Keratinocyte (primary cell): ENCODE data around the gene ATMIN.

Experiments
- CTCF ChIP-seq, 3 experiments: IDR thresholded peaks in 1 of 3; conservative IDR thresholded peaks in 1 of 3; optimal IDR thresholded peaks in 1 of 3; 2 replicates in 2 of 3; 3 replicates in 1 of 3; pipeline versions ENCODE3 to v1.5.1; 2011; ENCODE audit warnings: low read length in 3 of 3, mild to moderate bottlenecking in 3 of 3, moderate library complexity in 2 of 3, control low read depth in 1 of 3, inconsistent platforms in 1 of 3; ENCODE audit not compliant: insufficient read depth in 2 of 3; ENCODE audit errors: extremely low read depth in 1 of 3
- EZH2 ChIP-seq: IDR thresholded peaks from one replicate; pipeline ENCODE4 v1.6.1; 2012; ENCODE audit warnings: inconsistent platforms, mild to moderate bottlenecking, low read length, moderate library complexity

GRCh38 chr16:80996688-80997138 lies 38.9 kb upstream of the ATMIN start:
- TF ChIP-seq CTCF (optimal IDR thresholded peaks at IDR 0.05 in 1 of 3, IDR thresholded peaks at IDR 0.05 in 1 of 3, conservative IDR thresholded peaks at IDR 0.05 in 1 of 3; ENCODE audit: extremely low read depth in 1 of 3, insufficient read depth in 2 of 3, low read length in 3 of 3) (no peak), EZH2 (no peak)
